GM03348 (cell line): ENCODE measurements around the gene MOSPD2.

Experiments used
- DNase-seq: peaks from one replicate; pipeline ENCODE4 v3.0.0; 2012; ENCODE audit warnings: low spot score

The MOSPD2 gene

GRCh38 chrX:14915596-14915995 is 42.4 kb downstream of the MOSPD2 start:
- no peak for DNase-seq

GRCh38 chrX:14916017-14916674 is 42.9 kb downstream of the MOSPD2 start:
- DNase-seq, result peak; percentile 7

GRCh38 chrX:14919407-14919806 is 46.2 kb downstream of the MOSPD2 start:
- no peak for DNase-seq

- peak; percentile 30 for DNase-seq
Observed at GRCh38 chrX:14920196-14920595, 47.0 kb downstream of the MOSPD2 start.

- DNase-seq, result peak; percentile 64
Observed at GRCh38 chrX:14922437-14922836, 49.2 kb downstream of the MOSPD2 start.

GRCh38 chrX:14923761-14924160 is 50.5 kb downstream of the MOSPD2 start:
- DNase-seq, result no peak

GRCh38 chrX:14926471-14926870 is 53.2 kb downstream of the MOSPD2 start:
- DNase-seq, result peak; percentile 11

GRCh38 chrX:14927401-14927800 is 54.2 kb downstream of the MOSPD2 start:
- DNase-seq, result no peak

- no peak for DNase-seq
Observed at GRCh38 chrX:14930663-14931062, 57.4 kb downstream of the MOSPD2 start.

GRCh38 chrX:14932136-14932535 is 58.9 kb downstream of the MOSPD2 start:
- no peak for DNase-seq

GRCh38 chrX:14934423-14934822 is 61.2 kb downstream of the MOSPD2 start:
- DNase-seq, result no peak

- peak; percentile 56 for DNase-seq
Observed at GRCh38 chrX:14936561-14936960, 63.3 kb downstream of the MOSPD2 start.

- DNase-seq, result no peak
Observed at GRCh38 chrX:14939644-14940043, 66.4 kb downstream of the MOSPD2 start.

GRCh38 chrX:14941301-14941700 is 68.1 kb downstream of the MOSPD2 start:
- no peak for DNase-seq

- DNase-seq, result no peak
Observed at GRCh38 chrX:14942341-14942740, 69.1 kb downstream of the MOSPD2 start.

- DNase-seq, result no peak
Observed at GRCh38 chrX:14943962-14944361, 70.7 kb downstream of the MOSPD2 start.

- no peak for DNase-seq
Observed at GRCh38 chrX:14946606-14947155, 73.5 kb downstream of the MOSPD2 start.

GRCh38 chrX:14948691-14949090 is 75.5 kb downstream of the MOSPD2 start:
- DNase-seq, result no peak

GRCh38 chrX:14956813-14957582 is 83.8 kb downstream of the MOSPD2 start:
- DNase-seq, result peak; percentile 15

GRCh38 chrX:14963447-14964236 is 90.4 kb downstream of the MOSPD2 start:
- DNase-seq, result peak; percentile 19

GRCh38 chrX:14964500-14964899 is 91.3 kb downstream of the MOSPD2 start:
- peak; percentile 5 for DNase-seq
